WERI-Rb-1 (cell line): ENCODE measurements around the gene MED26.

Experiments
- DNase-seq: peaks from one replicate; pipeline ENCODE4 v3.0.0-alpha.2; 2020
- H3K27ac ChIP-seq: fragments of 250-450 bp; sonication (Bioruptor Pico); 2 replicates; pipeline ENCODE4 v1.5.1; 2020; ENCODE audit warnings: mild to moderate bottlenecking, moderate library complexity
- H3K27me3 ChIP-seq: fragments of 250-450 bp; sonication (Bioruptor Pico); 2 replicates; pipeline ENCODE4 v1.5.1; 2021; ENCODE audit warnings: mild to moderate bottlenecking, low read depth, moderate library complexity; ENCODE audit not compliant: insufficient read depth, severe bottlenecking
- H3K36me3 ChIP-seq: fragments of 250-450 bp; sonication (Bioruptor Pico); 2 replicates; pipeline ENCODE4 v1.5.1; 2020; ENCODE audit warnings: mild to moderate bottlenecking, moderate library complexity
- H3K4me3 ChIP-seq: 2 replicates; pipeline ENCODE4 v1.5.1; 2011; ENCODE audit warnings: low read depth, mild to moderate bottlenecking, control low read depth, low read length
- H3K9me3 ChIP-seq: fragments of 250-450 bp; sonication (Bioruptor Pico); 2 replicates; pipeline ENCODE4 v1.5.1; 2021; ENCODE audit warnings: mild to moderate bottlenecking, moderate library complexity; ENCODE audit not compliant: severe bottlenecking
- TF ChIP-seq, protein P1 (sequence below): IDR thresholded peaks from 2 replicates; pipeline ENCODE4 v1.5.1; 2011; ENCODE audit warnings: low read depth, mild to moderate bottlenecking, control low read depth, inconsistent platforms, low read length

The MED26 gene

DNA sequence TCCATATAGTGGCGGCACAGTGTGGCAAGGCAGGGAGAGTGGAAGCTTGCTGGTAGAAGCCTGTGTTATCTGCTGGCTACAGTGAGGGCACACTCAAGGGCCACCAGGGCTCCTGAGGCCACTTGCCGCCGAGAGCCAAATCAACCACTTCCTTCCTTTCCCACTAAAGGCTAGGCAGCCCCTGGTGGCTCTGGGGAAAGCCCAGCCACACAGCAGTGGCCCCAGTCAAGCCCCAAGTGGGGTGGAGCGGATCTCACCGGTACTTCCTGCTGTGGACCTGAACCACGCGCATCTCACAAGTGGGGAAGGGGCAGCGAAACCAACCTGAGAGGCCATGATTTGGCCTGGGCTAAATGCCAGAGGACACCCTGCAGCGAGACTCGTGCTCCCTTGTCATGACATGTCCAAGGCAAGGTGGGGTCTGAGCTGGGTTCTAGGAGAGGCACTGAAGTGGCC lies 33.8 kb downstream of the MED26 start:
- Histone ChIP-seq H3K27ac (no peak overlapping the region), H3K27me3 (no peaks in the 10 kb centered on the region), H3K4me3 (no peak overlapping the region), H3K9me3 (no peaks in the 10 kb centered on the region), H3K36me3 (no peaks in the 10 kb centered on the region; the same call in 1 of the 2 replicates)
- DNase-seq, result no peak
- TF ChIP-seq, protein P1, sequence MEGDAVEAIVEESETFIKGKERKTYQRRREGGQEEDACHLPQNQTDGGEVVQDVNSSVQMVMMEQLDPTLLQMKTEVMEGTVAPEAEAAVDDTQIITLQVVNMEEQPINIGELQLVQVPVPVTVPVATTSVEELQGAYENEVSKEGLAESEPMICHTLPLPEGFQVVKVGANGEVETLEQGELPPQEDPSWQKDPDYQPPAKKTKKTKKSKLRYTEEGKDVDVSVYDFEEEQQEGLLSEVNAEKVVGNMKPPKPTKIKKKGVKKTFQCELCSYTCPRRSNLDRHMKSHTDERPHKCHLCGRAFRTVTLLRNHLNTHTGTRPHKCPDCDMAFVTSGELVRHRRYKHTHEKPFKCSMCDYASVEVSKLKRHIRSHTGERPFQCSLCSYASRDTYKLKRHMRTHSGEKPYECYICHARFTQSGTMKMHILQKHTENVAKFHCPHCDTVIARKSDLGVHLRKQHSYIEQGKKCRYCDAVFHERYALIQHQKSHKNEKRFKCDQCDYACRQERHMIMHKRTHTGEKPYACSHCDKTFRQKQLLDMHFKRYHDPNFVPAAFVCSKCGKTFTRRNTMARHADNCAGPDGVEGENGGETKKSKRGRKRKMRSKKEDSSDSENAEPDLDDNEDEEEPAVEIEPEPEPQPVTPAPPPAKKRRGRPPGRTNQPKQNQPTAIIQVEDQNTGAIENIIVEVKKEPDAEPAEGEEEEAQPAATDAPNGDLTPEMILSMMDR, result no peak

DNA sequence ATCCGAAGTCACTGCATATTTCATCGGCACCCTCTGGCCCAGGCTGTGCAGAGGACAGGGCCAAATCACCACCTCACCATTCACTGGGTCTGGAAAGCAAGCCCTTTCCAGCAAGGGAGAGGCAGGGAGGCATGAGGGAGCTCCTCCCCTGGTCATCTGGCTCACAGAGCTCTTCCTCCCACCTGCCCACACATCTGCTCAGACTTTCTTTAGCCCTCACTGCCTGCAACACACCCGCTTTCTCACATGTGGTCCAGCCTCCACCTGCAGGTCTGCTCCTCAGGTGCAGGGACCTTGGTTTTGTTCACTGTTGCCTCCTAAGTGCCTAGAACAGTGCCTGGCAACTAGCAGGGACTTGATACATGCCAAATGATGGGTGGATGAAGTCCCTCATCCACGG lies 34.8 kb downstream of the MED26 start:
- H3K36me3 ChIP-seq, result no peaks in the 10 kb centered on the region; the same call in 1 of the 2 replicates
- H3K9me3 ChIP-seq, result no peaks in the 10 kb centered on the region
- no peak overlapping the region for H3K4me3 ChIP-seq
- H3K27me3 ChIP-seq, result no peaks in the 10 kb centered on the region
- TF ChIP-seq, protein P1, result no peak
- DNase-seq, result no peak
- no peak overlapping the region for H3K27ac ChIP-seq

DNA sequence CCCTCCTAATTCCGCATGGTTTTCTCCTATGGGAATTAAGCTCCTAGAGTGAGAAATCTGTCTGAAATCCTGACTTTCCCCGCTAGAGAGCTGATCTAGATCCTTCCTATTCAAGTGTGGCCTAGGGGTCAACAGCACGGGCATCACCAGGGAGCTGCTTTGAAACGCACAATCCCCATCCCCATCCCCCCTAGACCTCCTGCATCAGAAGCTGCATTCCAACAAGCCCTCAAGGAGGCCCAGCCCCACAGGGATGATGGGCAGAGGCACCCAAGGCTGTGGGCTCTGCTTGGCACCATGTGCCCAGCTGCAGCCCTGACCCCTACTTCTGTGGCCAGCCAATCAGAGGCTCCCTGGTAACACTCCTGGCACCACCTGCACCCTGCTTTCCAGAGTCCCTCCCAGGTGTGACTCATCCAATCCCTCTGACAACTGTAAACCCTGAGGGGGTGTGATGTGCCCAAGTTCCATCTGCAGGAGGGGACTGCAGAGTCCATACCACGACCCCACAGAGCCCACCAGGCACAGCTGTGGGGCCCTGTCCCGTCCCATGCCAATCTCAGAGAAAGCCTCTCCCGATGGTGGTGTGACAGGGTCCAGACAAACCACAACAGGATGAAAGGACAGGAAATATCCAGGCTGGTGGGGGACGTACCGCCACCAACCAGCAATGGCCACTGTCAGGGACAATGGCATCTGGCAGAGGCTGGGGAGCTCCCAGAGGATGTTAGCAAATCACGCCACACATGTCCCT lies 36.0 kb downstream of the MED26 start:
- no peaks in the 10 kb centered on the region for H3K36me3 ChIP-seq
- TF ChIP-seq, protein P1, result no peak
- no peak overlapping the region for H3K27ac ChIP-seq
- H3K27me3 ChIP-seq, result no peaks in the 10 kb centered on the region
- H3K4me3 ChIP-seq, result no peak overlapping the region
- no peak for DNase-seq
- H3K9me3 ChIP-seq, result no peaks in the 10 kb centered on the region

DNA sequence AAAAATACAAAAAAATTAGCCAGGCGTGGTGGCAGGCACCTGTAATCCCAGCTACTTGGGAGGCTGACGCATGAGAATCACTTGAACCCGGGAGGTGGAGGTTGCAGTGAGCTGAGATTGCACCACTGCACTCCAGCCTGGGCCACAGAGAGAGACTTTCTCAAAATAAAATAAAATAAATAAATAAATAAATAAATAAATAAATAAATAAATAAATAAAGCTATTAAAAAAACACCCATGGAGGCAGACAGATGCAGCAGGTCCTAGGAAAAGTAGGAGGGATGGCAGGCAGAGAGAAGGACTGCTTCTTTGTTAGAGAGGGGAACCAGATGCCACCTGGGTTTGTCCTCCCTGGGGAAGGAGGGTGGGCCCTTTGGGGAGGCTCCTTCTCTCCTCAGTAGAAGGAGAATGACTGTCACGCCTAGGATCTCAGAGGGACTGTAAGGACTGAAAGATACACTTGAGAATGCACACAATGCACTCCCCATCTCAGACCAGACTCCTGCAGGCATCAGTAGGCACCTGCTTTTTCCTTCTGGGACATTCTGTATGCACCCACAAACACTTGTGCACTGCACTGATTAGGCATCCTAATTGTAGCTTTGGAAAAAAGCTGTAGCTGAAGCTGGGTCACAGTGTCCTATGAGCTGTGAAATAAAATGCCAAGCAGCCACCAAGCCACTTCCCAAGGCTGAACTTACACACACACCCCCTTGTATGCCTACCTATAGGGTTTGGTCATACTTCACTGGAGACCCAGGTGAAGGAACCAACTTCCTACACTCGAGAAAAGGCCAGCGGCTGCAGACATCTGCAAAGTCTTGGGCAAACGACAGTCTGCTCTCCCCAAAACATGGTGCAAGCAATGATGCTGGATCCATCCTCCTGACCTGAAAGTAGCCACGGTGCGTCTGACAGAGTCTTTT lies 36.9 kb downstream of the MED26 start:
- no peaks in the 10 kb centered on the region for H3K36me3 ChIP-seq
- H3K27me3 ChIP-seq, result no peaks in the 10 kb centered on the region
- H3K9me3 ChIP-seq, result no peaks in the 10 kb centered on the region
- no peak overlapping the region for H3K27ac ChIP-seq
- H3K4me3 ChIP-seq, result no peak overlapping the region
- TF ChIP-seq, protein P1, result no peak
- DNase-seq, result no peak

DNA sequence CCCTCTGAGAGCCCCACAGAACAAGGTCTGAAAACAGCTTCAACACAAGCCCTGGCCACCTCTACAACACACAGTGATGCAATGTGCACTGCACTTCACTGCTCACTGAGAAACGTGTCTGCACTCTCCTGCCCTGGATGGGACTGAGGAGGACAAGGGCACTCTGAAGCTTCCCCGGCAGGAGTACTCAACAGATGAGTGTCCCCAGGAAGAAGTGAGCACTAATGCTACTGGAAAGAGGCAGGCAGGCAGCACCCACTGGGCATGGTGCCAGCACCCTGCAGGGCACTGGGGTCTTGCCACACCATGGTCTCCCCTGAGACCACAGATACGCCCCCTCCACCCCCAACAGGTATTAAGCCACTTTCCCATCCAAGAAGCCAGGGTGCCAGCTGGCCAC lies 38.1 kb downstream of the MED26 start:
- Histone ChIP-seq H3K4me3 (no peak overlapping the region), H3K9me3 (no peaks in the 10 kb centered on the region), H3K27ac (peak overlapping the region; percentile 56), H3K27me3 (no peaks in the 10 kb centered on the region), H3K36me3 (no peaks in the 10 kb centered on the region)
- TF ChIP-seq, protein P1, result no peak
- DNase-seq, result no peak
